K562 (cell line): ENCODE results near the gene PTCH2. TPM values are rescaled to one million over a fixed set of nuclear protein-coding genes. Genes with fewer than 3 reads are reported as not detected.

Experiments used
- DPF2 ChIP-seq: fragments of 450-650 bp; IDR thresholded peaks from 2 replicates; pipeline ENCODE4 v1.6.1; 2016
- NEUROD1 ChIP-seq: fragments of 150-350 bp; IDR thresholded peaks from 2 replicates; pipeline ENCODE4 v1.6.1; 2014; ENCODE audit warnings: borderline replicate concordance, low read length, low read depth; ENCODE audit not compliant: partially characterized antibody
- PHTF2 ChIP-seq: fragments of 250-450 bp; sonication (Bioruptor Pico); IDR thresholded peaks from 2 replicates; pipeline ENCODE4 v1.5.0; 2021; ENCODE audit warnings: mild to moderate bottlenecking
- RBM25 ChIP-seq: fragments of 200-400 bp; formaldehyde crosslinking; IDR thresholded peaks from 2 replicates; pipeline ENCODE4 v1.6.1; 2018; ENCODE audit warnings: low read length, low read depth, moderate library complexity; ENCODE audit not compliant: severe bottlenecking
- RCOR1 ChIP-seq, 2 experiments: IDR thresholded peaks; 2 replicates each; pipeline ENCODE4 v1.6.1; 2012; ENCODE audit warnings: low read depth in 2 of 2, low read length in 2 of 2, borderline replicate concordance in 1 of 2, improper control_type of control experiment in 1 of 2
- ZFP36 ChIP-seq: fragments of 150-350 bp; IDR thresholded peaks from 2 replicates; pipeline ENCODE4 v1.6.1; 2018; ENCODE audit warnings: low read length, low read depth; ENCODE audit not compliant: partially characterized antibody
- ZNF431 ChIP-seq: sonication (generic); formaldehyde crosslinking; IDR thresholded peaks from 2 replicates; pipeline ENCODE4 v1.8.0; 2022; ENCODE audit warnings: mild to moderate bottlenecking, missing genetic modification reagents
- polyA plus RNA-seq, 8 experiments: library from polyadenylated mRNA; depleted of rRNA in 4 of 8; stranded (reverse) in 5 of 8; unstranded in 3 of 8; fragments of >200 nt; fragmentation: Nextera tagmentation in 2 of 8; fragmentation: Illumina TruSeq in 1 of 8; extraction: Ambion mirVana in 2 of 8; extraction: Trizol in 1 of 8; gene quantifications; 2 replicates each; pipeline versions ENCODE4 v1.2.1 to v1.2.3, GENCODE V29; 2011 to 2014; ENCODE audit warnings: inconsistent platforms in 1 of 8, missing spikeins in 1 of 8
- total RNA-seq, 7 experiments: library from RNA; depleted of rRNA in 6 of 7; stranded (reverse); fragments of >200 nt in 6 of 7; fragmentation: Illumina TruSeq in 2 of 7; extraction: Trizol in 2 of 7; gene quantifications; 2 replicates each; pipeline versions ENCODE4 v1.2.1 to v1.2.3, GENCODE V29; 2011 to 2021; ENCODE audit warnings: low replicate concordance in 1 of 7
- TF ChIP-seq, protein P1 (sequence below): fragments of 250-450 bp; sonication (Bioruptor Pico); IDR thresholded peaks from 2 replicates; pipeline ENCODE4 v1.5.0; 2021; ENCODE audit warnings: mild to moderate bottlenecking, borderline replicate concordance
- TF ChIP-seq, protein P2 (sequence below): fragments of 250-450 bp; sonication (Bioruptor Pico); IDR thresholded peaks from 2 replicates; pipeline ENCODE4 v1.8.0; 2022; ENCODE audit warnings: moderate library complexity, mild to moderate bottlenecking, inconsistent platforms
- TF ChIP-seq, protein P3 (sequence below): sonication (generic); formaldehyde crosslinking; IDR thresholded peaks from 2 replicates; pipeline ENCODE4 v1.8.0; 2022; ENCODE audit warnings: missing genetic modification reagents, mild to moderate bottlenecking, borderline replicate concordance
- TF ChIP-seq, protein P4 (sequence below), 2 experiments: fragments of 450-650 bp; IDR thresholded peaks; 2 replicates each; pipeline ENCODE4 v1.6.1; 2016; ENCODE audit warnings: mild to moderate bottlenecking in 2 of 2, borderline replicate concordance in 1 of 2, low read depth in 1 of 2, moderate library complexity in 1 of 2
- TF ChIP-seq, protein P5 (sequence below), 3 experiments: IDR thresholded peaks in 2 of 3; conservative IDR thresholded peaks in 1 of 3; 2 replicates each; pipeline ENCODE4 v1.5.1; 2011 to 2012; ENCODE audit warnings: low read length in 3 of 3, mild to moderate bottlenecking in 3 of 3, control low read depth in 2 of 3, improper control_type of control experiment in 1 of 3, inconsistent platforms in 1 of 3, low read depth in 1 of 3, mixed read lengths in 1 of 3, moderate library complexity in 1 of 3; ENCODE audit not compliant: insufficient read depth in 2 of 3

Gene PTCH2
- total and polyA plus RNA-seq, 9 of the 15 experiments (the other 6 are each of a cell fraction or from before 2014, with no cell fraction given), result 0.15 to 27.3 (median 0.48) TPM; not detected in 1

DNA sequence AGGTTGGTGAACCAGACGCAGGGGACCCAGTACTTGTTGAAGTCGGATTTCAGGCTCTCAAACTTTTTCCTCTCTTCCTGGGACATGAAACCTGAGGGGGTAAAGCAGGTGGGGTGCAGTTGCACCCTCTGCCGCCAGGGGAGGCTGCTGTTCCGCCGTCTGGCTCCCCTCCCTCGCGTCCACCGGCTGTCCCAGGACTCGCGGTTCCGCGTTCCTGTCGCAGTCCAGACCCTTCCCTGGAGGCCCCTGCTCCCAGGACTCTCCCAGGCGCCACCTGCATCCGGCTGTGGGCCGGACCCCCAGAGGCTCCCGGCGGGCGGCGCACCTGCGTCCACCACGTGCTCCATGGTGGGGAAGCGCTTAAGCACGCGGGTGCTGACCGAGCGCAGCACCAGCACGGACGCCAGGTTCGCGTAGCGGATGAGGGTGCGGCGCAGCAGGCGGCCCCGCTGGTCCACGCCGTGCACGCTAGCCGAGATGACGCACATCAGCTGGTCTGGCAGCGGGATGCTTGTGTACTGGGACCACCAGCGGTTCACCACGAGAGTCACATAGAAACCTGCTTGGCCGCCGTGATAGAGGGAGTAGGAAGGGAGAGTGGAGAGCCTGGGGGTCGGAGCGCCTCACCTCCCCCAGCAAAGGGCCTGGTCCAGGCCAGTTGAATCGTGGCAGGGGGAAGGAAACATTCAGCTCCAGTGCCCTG is 56.8 kb downstream of the PTCH2 start (continued):
- TF ChIP-seq, protein P1, sequence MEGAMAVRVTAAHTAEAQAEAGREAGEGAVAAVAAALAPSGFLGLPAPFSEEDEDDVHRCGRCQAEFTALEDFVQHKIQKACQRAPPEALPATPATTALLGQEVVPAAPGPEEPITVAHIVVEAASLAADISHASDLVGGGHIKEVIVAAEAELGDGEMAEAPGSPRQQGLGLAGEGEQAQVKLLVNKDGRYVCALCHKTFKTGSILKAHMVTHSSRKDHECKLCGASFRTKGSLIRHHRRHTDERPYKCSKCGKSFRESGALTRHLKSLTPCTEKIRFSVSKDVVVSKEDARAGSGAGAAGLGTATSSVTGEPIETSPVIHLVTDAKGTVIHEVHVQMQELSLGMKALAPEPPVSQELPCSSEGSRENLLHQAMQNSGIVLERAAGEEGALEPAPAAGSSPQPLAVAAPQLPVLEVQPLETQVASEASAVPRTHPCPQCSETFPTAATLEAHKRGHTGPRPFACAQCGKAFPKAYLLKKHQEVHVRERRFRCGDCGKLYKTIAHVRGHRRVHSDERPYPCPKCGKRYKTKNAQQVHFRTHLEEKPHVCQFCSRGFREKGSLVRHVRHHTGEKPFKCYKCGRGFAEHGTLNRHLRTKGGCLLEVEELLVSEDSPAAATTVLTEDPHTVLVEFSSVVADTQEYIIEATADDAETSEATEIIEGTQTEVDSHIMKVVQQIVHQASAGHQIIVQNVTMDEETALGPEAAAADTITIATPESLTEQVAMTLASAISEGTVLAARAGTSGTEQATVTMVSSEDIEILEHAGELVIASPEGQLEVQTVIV (CRISPR knock-in tag), result no peak
- TF ChIP-seq RBM25, result no peak
- no peak for TF ChIP-seq NEUROD1
- no peak for TF ChIP-seq ZFP36
- TF ChIP-seq, protein P2, sequence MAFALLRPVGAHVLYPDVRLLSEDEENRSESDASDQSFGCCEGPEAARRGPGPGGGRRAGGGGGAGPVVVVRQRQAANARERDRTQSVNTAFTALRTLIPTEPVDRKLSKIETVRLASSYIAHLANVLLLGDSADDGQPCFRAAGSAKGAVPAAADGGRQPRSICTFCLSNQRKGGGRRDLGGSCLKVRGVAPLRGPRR, result no peak
- TF ChIP-seq, protein P3, sequence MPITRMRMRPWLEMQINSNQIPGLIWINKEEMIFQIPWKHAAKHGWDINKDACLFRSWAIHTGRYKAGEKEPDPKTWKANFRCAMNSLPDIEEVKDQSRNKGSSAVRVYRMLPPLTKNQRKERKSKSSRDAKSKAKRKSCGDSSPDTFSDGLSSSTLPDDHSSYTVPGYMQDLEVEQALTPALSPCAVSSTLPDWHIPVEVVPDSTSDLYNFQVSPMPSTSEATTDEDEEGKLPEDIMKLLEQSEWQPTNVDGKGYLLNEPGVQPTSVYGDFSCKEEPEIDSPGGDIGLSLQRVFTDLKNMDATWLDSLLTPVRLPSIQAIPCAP (CRISPR knock-in tag), result no peak
- TF ChIP-seq, protein P4, sequence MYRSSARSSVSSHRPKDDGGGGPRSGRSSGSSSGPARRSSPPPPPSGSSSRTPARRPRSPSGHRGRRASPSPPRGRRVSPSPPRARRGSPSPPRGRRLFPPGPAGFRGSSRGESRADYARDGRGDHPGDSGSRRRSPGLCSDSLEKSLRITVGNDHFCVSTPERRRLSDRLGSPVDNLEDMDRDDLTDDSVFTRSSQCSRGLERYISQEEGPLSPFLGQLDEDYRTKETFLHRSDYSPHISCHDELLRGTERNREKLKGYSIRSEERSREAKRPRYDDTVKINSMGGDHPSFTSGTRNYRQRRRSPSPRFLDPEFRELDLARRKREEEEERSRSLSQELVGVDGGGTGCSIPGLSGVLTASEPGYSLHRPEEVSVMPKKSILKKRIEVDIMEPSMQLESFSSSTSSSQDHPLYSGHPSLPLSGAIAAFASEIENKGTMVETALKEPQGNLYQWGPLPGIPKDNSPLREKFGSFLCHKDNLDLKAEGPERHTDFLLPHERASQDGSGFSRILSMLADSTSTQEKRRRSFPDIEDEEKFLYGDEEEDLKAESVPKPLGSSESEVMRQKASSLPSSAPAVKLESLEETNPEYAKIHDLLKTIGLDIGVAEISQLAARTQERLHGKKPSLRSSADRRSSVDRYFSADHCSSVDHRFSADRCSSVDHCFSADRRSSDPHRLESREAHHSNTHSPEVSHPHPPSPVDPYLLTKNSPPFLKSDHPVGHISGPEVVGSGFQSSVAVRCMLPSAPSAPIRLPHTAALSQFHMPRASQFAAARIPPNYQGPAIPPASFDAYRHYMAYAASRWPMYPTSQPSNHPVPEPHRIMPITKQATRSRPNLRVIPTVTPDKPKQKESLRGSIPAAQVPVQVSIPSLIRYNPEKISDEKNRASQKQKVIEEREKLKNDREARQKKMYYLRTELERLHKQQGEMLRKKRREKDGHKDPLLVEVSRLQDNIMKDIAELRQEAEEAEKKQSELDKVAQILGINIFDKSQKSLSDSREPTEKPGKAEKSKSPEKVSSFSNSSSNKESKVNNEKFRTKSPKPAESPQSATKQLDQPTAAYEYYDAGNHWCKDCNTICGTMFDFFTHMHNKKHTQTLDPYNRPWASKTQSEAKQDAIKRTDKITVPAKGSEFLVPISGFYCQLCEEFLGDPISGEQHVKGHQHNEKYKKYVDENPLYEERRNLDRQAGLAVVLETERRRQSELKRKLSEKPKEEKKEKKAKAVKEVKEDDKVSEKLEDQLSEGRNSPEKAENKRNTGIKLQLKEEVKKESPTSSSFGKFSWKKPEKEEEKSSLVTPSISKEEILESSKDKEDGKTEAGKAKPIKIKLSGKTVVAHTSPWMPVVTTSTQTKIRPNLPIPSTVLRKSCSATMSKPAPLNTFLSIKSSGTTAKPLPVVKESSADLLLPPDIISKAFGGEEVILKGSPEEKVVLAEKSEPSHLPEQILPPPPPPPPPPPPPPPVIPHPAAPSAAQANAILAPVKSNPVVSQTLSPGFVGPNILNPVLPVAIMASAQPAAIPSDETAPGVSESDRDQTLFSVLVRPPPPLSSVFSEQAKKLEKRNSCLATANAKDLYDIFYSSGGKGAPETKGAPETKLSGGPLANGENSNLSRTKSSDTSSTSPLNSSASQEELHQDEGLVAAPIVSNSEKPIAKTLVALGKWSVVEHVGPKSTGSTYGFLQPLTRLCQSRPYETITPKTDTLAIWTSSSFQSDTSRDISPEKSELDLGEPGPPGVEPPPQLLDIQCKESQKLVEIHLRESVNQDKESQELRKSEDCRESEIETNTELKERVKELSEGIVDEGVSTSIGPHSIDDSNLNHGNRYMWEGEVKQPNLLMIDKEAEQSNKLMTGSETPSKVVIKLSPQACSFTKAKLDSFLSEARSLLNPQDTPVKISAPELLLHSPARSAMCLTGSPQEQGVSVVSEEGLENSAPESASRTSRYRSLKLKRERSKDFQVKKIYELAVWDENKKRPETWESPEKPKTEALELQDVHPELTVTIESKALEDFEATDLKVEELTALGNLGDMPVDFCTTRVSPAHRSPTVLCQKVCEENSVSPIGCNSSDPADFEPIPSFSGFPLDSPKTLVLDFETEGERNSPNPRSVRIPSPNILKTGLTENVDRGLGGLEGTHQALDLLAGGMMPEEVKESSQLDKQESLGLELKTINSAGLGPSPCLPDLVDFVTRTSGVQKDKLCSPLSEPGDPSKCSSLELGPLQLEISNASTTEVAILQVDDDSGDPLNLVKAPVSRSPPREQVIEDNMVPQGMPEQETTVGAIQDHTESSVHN (IDR thresholded peaks at IDR 0.05; ENCODE audit: borderline replicate concordance in 1 of 2, low read depth in 1 of 2), result no peak
- TF ChIP-seq ZNF431, result no peak
- TF ChIP-seq DPF2, result no peak
- TF ChIP-seq, protein P5, sequence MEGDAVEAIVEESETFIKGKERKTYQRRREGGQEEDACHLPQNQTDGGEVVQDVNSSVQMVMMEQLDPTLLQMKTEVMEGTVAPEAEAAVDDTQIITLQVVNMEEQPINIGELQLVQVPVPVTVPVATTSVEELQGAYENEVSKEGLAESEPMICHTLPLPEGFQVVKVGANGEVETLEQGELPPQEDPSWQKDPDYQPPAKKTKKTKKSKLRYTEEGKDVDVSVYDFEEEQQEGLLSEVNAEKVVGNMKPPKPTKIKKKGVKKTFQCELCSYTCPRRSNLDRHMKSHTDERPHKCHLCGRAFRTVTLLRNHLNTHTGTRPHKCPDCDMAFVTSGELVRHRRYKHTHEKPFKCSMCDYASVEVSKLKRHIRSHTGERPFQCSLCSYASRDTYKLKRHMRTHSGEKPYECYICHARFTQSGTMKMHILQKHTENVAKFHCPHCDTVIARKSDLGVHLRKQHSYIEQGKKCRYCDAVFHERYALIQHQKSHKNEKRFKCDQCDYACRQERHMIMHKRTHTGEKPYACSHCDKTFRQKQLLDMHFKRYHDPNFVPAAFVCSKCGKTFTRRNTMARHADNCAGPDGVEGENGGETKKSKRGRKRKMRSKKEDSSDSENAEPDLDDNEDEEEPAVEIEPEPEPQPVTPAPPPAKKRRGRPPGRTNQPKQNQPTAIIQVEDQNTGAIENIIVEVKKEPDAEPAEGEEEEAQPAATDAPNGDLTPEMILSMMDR (IDR thresholded peaks at IDR 0.05 in 2 of 3, conservative IDR thresholded peaks at IDR 0.05 in 1 of 3; ENCODE audit: insufficient read depth in 2 of 3, low read depth in 1 of 3, low read length in 3 of 3), result peak; percentile 95 to 99 (median 96)
- TF ChIP-seq PHTF2, result no peak
- 0 out of 4 replicates have a peak, but pooled peaks of 1 of the 2 experiments have one; percentile 11 for TF ChIP-seq RCOR1 (IDR thresholded peaks at IDR 0.05; ENCODE audit: borderline replicate concordance in 1 of 2, low read depth in 2 of 2, low read length in 2 of 2)
- TF ChIP-seq, all 486 proteins: peak for 49
